GM12878 (cell line): ENCODE data around the gene PROM1. TPM values are rescaled to one million over a fixed set of nuclear protein-coding genes. Genes with fewer than 3 reads are reported as not detected.

Experiments
- ATAC-seq: fragments of 200-7000 bp; cut with Tn5 transposase; 3 replicates; pipeline ENCODE4 v1.9.1; 2020; ENCODE audit warnings: mild to moderate bottlenecking, moderate library complexity
- BruUV-seq: library from RNA; stranded (reverse); fragments of 400-500 nt; replicated peaks from 2 replicates; lab custom pipeline; 2021; lab: Mats Ljungman, UMichigan
- CTCF ChIA-PET: fragments of 300-600 bp; sonication (Branson Sonifier 250); formaldehyde crosslinking; extraction: SDS; loops from one replicate; lab custom pipeline; 2021; ENCODE audit warnings: inconsistent platforms; lab: Yijun Ruan, JAX
- POLR2A ChIA-PET: fragments of 350-600 bp; formaldehyde crosslinking; extraction: SDS; loops from one replicate; lab custom pipeline; 2021; ENCODE audit warnings: inconsistent platforms; lab: Charles Lee
- RAD21 ChIA-PET: fragments of 300-600 bp; sonication (Branson Sonifier 250); formaldehyde crosslinking; loops from one replicate; lab custom pipeline; 2023; ENCODE audit warnings: antibody characterized with exemption; ENCODE audit not compliant: unreplicated experiment; lab: Charles Lee
- SMC1A ChIA-PET: fragments of 300-600 bp; sonication (Branson Sonifier 250); formaldehyde crosslinking; loops from one replicate; lab custom pipeline; 2023; ENCODE audit not compliant: unreplicated experiment, uncharacterized antibody; lab: Charles Lee
- DNase-seq: peaks from one replicate; pipeline ENCODE4 v3.0.0-alpha.2; 2011; ENCODE audit warnings: low read depth, low spot score
- FAIRE-seq: peaks from 3 replicates; lab custom pipeline; 2011; peaks lifted over from hg19 to GRCh38; lab: Jason Lieb, UNC
- H2AFZ ChIP-seq: 2 replicates; pipeline ENCODE4 v1.6.0; 2011; ENCODE audit warnings: low read depth, low read length, control low read depth; ENCODE audit not compliant: control insufficient read depth
- H3K27ac ChIP-seq: 2 replicates; pipeline ENCODE4 v1.5.1; 2011; ENCODE audit warnings: control low read depth; ENCODE audit not compliant: control insufficient read depth, insufficient read depth
- H3K27me3 ChIP-seq, 2 experiments: replicated peaks in 1 of 2; 2 replicates each; pipeline versions ENCODE4 v1.6.0 to v1.6.1; 2011; ENCODE audit warnings: low read length in 1 of 2; ENCODE audit not compliant: control insufficient read depth in 2 of 2, insufficient read depth in 2 of 2
- H3K36me3 ChIP-seq, 2 experiments: 2 replicates each; pipeline ENCODE4 v1.5.1; 2011; ENCODE audit warnings: low read length in 1 of 2; ENCODE audit not compliant: control insufficient read depth in 2 of 2, insufficient read depth in 2 of 2
- H3K4me1 ChIP-seq: 2 replicates; pipeline ENCODE4 v1.6.1; 2011; ENCODE audit warnings: mild to moderate bottlenecking, low read length, moderate library complexity, mixed read lengths; ENCODE audit not compliant: control insufficient read depth, insufficient read depth
- H3K4me2 ChIP-seq: 2 replicates; pipeline ENCODE4 v1.6.0; 2011; ENCODE audit warnings: control low read depth; ENCODE audit not compliant: control insufficient read depth, insufficient read depth
- H3K4me3 ChIP-seq: fragments of 200-600 bp; sonication (generic); 2 replicates; pipeline ENCODE4 v1.5.1; 2016
- H3K79me2 ChIP-seq: 2 replicates; pipeline ENCODE4 v1.6.0; 2011; ENCODE audit warnings: low read length; ENCODE audit not compliant: control insufficient read depth, insufficient read depth
- H3K9ac ChIP-seq: 2 replicates; pipeline ENCODE4 v1.8.0; 2011; ENCODE audit warnings: low read length, control low read depth, mixed read lengths; ENCODE audit not compliant: control insufficient read depth, insufficient read depth
- H3K9me3 ChIP-seq: replicated peaks from 3 replicates; pipeline ENCODE4 v1.5.1; 2011; ENCODE audit warnings: mild to moderate bottlenecking, low read length; ENCODE audit not compliant: control insufficient read depth, insufficient read depth
- H4K20me1 ChIP-seq: 2 replicates; pipeline ENCODE4 v1.6.0; 2011; ENCODE audit not compliant: control insufficient read depth, insufficient read depth
- BACH1 ChIP-seq: fragments of 450-650 bp; IDR thresholded peaks from 2 replicates; pipeline ENCODE4 v1.6.1; 2017; ENCODE audit warnings: mild to moderate bottlenecking, borderline replicate concordance
- CHD2 ChIP-seq: IDR thresholded peaks from 2 replicates; pipeline ENCODE4 v1.6.1; 2011; ENCODE audit warnings: low read depth, low read length, improper control_type of control experiment, borderline replicate concordance
- MEF2A ChIP-seq: IDR thresholded peaks from 2 replicates; pipeline ENCODE4 v1.6.1; 2011; ENCODE audit warnings: low read depth, mild to moderate bottlenecking, low read length, moderate library complexity; ENCODE audit not compliant: insufficient read depth
- NFIC ChIP-seq: IDR thresholded peaks from 2 replicates; pipeline ENCODE4 v1.6.1; 2012; ENCODE audit warnings: low read depth, mild to moderate bottlenecking, inconsistent platforms, low read length, moderate library complexity
- PAX8 ChIP-seq: fragments of 450-650 bp; IDR thresholded peaks from 2 replicates; pipeline ENCODE4 v1.6.1; 2017; ENCODE audit warnings: mild to moderate bottlenecking, moderate library complexity
- POU2F2 ChIP-seq: IDR thresholded peaks from 3 replicates; pipeline ENCODE4 v1.6.1; 2011; ENCODE audit warnings: low read depth, mild to moderate bottlenecking, low read length, borderline replicate concordance
- RELA ChIP-seq: fragments of 450-650 bp; IDR thresholded peaks from 2 replicates; pipeline ENCODE4 v1.8.0; 2014; ENCODE audit warnings: borderline replicate concordance; ENCODE audit not compliant: partially characterized antibody
- ZBTB40 ChIP-seq: fragments of 450-650 bp; IDR thresholded peaks from 2 replicates; pipeline ENCODE4 v1.6.1; 2016; ENCODE audit warnings: mild to moderate bottlenecking, moderate library complexity, borderline replicate concordance
- WGBS: methylation state at CpG from one replicate; pipeline ENCODE4 v1.1.6; 2016; ENCODE audit warnings: low lambda C conversion rate; ENCODE audit not compliant: insufficient replicate concordance, insufficient coverage; ENCODE audit errors: missing lambda C conversion rate; 5-methylcytosine and 5-hydroxymethylcytosine counted together
- in situ Hi-C: fragments of 300-500 bp; cut with MboI; formaldehyde crosslinking; loops from 9 replicates; pipeline ENCODE4 v1.14.3; 2018; ENCODE audit warnings: mixed read lengths
- intact Hi-C: fragments of 100-400 bp; cut with micrococcal nuclease; formaldehyde crosslinking; loops from one replicate; pipeline ENCODE4 v1.14.2; 2022; ENCODE audit not compliant: unreplicated experiment
- polyA plus RNA-seq, 11 experiments: library from polyadenylated mRNA; depleted of rRNA in 4 of 11; unstranded in 6 of 11; stranded (reverse) in 5 of 11; fragments of >200 nt; fragmentation: Nextera tagmentation in 4 of 11; fragmentation: Illumina TruSeq in 1 of 11; extraction: Ambion mirVana in 4 of 11; extraction: Trizol in 1 of 11; gene quantifications; 1 replicate in 1 of 11; 2 replicates in 10 of 11; pipeline versions ENCODE4 v1.2.1 to v1.2.3, GENCODE V29; 2011 to 2016; ENCODE audit warnings: inconsistent platforms in 2 of 11, missing spikeins in 2 of 11, low read depth in 1 of 11
- total RNA-seq, 4 experiments: library from RNA; depleted of rRNA in 3 of 4; stranded (reverse); fragments of >200 nt in 3 of 4; fragmentation: Illumina TruSeq in 1 of 4; extraction: Trizol in 1 of 4; gene quantifications; 2 replicates each; pipeline versions ENCODE4 v1.2.1 to v1.2.3, GENCODE V29; 2013 to 2021
- TF ChIP-seq, protein P1 (sequence below): IDR thresholded peaks from 2 replicates; pipeline ENCODE4 v1.6.1; 2011; ENCODE audit warnings: mild to moderate bottlenecking, low read depth, low read length, moderate library complexity; ENCODE audit not compliant: insufficient replicate concordance
- TF ChIP-seq, protein P2 (sequence below): IDR thresholded peaks from 2 replicates; pipeline ENCODE4 v1.6.1; 2012; ENCODE audit warnings: mild to moderate bottlenecking, low read depth, low read length
- TF ChIP-seq, protein P3 (sequence below): fragments of 450-650 bp; IDR thresholded peaks from 2 replicates; pipeline ENCODE4 v1.6.1; 2017; ENCODE audit warnings: mild to moderate bottlenecking, moderate library complexity

The PROM1 gene
- total and polyA plus RNA-seq, 10 of the 15 experiments (the other 5 are each of a cell fraction or from before 2014, with no cell fraction given) = 0.08 to 0.31 (median 0.18) TPM; not detected in 7

- DNase-seq = no peak
- H3K9me3 ChIP-seq = no peaks in the 10 kb centered on the region
- no peak overlapping the region for H3K9ac ChIP-seq
- H3K27me3 ChIP-seq = peaks cover 2% of the 10 kb centered on the region in 2 experiments; a peak in 2 of 4 replicates
- intact Hi-C loops = no loop called here
- no peak for ATAC-seq
- BruUV-seq = no TSS peak
- ChIA-PET CTCF (no interaction called here), POLR2A (no interaction called here), SMC1A (no interaction called here), RAD21 (no interaction called here)
- H3K27ac ChIP-seq = no peak overlapping the region
- H3K4me2 ChIP-seq = no peak overlapping the region
- no peak overlapping the region for H2AFZ ChIP-seq
- H3K4me3 ChIP-seq = no peak overlapping the region
- H3K4me1 ChIP-seq = no peaks in the 10 kb centered on the region
- in situ Hi-C loops = loop anchor here (5.0 to 10.0 kb wide), 2 partner anchors 231 to 409 kb away; no protein-coding TSS in a partner anchor
- no peaks in the 10 kb centered on the region for H3K36me3 ChIP-seq
- H3K79me2 ChIP-seq = no peaks in the 10 kb centered on the region
- no peaks in the 10 kb centered on the region for H4K20me1 ChIP-seq
- WGBS = 80% methylated on average over 6 of the region's 6 CpGs
- FAIRE-seq = no peak
- TF ChIP-seq NFIC (no peak), PAX8 (no peak), MEF2A (no peak), BACH1 (no peak), POU2F2 (no peak), CHD2 (no peak), RELA (no peak), ZBTB40 (no peak)
- TF ChIP-seq, protein P1, sequence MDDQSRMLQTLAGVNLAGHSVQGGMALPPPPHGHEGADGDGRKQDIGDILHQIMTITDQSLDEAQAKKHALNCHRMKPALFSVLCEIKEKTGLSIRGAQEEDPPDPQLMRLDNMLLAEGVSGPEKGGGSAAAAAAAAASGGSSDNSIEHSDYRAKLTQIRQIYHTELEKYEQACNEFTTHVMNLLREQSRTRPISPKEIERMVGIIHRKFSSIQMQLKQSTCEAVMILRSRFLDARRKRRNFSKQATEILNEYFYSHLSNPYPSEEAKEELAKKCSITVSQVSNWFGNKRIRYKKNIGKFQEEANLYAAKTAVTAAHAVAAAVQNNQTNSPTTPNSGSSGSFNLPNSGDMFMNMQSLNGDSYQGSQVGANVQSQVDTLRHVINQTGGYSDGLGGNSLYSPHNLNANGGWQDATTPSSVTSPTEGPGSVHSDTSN = no peak
- TF ChIP-seq, protein P2, sequence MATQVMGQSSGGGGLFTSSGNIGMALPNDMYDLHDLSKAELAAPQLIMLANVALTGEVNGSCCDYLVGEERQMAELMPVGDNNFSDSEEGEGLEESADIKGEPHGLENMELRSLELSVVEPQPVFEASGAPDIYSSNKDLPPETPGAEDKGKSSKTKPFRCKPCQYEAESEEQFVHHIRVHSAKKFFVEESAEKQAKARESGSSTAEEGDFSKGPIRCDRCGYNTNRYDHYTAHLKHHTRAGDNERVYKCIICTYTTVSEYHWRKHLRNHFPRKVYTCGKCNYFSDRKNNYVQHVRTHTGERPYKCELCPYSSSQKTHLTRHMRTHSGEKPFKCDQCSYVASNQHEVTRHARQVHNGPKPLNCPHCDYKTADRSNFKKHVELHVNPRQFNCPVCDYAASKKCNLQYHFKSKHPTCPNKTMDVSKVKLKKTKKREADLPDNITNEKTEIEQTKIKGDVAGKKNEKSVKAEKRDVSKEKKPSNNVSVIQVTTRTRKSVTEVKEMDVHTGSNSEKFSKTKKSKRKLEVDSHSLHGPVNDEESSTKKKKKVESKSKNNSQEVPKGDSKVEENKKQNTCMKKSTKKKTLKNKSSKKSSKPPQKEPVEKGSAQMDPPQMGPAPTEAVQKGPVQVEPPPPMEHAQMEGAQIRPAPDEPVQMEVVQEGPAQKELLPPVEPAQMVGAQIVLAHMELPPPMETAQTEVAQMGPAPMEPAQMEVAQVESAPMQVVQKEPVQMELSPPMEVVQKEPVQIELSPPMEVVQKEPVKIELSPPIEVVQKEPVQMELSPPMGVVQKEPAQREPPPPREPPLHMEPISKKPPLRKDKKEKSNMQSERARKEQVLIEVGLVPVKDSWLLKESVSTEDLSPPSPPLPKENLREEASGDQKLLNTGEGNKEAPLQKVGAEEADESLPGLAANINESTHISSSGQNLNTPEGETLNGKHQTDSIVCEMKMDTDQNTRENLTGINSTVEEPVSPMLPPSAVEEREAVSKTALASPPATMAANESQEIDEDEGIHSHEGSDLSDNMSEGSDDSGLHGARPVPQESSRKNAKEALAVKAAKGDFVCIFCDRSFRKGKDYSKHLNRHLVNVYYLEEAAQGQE = no peak
- TF ChIP-seq, protein P3, sequence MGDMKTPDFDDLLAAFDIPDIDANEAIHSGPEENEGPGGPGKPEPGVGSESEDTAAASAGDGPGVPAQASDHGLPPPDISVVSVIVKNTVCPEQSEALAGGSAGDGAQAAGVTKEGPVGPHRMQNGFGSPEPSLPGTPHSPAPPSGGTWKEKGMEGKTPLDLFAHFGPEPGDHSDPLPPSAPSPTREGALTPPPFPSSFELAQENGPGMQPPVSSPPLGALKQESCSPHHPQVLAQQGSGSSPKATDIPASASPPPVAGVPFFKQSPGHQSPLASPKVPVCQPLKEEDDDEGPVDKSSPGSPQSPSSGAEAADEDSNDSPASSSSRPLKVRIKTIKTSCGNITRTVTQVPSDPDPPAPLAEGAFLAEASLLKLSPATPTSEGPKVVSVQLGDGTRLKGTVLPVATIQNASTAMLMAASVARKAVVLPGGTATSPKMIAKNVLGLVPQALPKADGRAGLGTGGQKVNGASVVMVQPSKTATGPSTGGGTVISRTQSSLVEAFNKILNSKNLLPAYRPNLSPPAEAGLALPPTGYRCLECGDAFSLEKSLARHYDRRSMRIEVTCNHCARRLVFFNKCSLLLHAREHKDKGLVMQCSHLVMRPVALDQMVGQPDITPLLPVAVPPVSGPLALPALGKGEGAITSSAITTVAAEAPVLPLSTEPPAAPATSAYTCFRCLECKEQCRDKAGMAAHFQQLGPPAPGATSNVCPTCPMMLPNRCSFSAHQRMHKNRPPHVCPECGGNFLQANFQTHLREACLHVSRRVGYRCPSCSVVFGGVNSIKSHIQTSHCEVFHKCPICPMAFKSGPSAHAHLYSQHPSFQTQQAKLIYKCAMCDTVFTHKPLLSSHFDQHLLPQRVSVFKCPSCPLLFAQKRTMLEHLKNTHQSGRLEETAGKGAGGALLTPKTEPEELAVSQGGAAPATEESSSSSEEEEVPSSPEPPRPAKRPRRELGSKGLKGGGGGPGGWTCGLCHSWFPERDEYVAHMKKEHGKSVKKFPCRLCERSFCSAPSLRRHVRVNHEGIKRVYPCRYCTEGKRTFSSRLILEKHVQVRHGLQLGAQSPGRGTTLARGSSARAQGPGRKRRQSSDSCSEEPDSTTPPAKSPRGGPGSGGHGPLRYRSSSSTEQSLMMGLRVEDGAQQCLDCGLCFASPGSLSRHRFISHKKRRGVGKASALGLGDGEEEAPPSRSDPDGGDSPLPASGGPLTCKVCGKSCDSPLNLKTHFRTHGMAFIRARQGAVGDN = no peak
These were observed 48.0 kb downstream of the PROM1 start for GRCh38 chr4:16035843-16036242.
